NCI-H1694 (cell line): Measurements from ENCODE around the gene PLXNC1.
"Not testable (repeated sequence)": the region's sequence is repeated elsewhere in the genome, so short reads cannot be mapped to it uniquely, and the experiment has no call there.

Experiments used
- DNase-seq: peaks from one replicate; lab custom pipeline; 2025; lab: John Stamatoyannopoulos, UW

Gene PLXNC1

DNA sequence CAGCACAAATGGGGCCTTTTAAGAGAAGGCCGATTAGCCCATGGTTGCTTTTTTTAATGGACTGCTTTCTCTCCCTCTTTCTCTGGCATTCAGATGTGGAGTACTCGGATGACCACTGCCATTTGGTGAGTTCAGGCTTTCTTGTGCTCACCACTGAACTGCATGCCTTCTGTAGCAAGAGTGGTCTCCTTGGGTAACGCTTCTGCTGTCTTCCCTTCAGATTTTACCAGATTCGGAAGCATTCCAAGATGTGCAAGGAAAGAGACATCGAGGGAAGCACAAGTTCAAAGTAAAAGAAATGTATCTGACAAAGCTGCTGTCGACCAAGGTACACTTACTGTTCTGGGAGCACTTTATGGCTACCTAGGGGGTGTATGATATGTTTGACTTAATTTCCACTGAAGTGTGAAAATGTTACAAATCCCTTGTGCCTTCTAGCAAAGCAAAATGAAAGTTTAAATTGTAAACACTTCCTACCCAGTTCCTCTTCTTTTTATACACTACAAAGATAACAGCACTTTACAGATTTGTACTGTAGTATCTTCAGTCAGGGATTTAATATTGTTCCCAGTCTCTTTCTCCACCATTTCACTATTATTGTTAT, 148.8 kb downstream of the PLXNC1 start:
- DNase-seq: no peak

DNA sequence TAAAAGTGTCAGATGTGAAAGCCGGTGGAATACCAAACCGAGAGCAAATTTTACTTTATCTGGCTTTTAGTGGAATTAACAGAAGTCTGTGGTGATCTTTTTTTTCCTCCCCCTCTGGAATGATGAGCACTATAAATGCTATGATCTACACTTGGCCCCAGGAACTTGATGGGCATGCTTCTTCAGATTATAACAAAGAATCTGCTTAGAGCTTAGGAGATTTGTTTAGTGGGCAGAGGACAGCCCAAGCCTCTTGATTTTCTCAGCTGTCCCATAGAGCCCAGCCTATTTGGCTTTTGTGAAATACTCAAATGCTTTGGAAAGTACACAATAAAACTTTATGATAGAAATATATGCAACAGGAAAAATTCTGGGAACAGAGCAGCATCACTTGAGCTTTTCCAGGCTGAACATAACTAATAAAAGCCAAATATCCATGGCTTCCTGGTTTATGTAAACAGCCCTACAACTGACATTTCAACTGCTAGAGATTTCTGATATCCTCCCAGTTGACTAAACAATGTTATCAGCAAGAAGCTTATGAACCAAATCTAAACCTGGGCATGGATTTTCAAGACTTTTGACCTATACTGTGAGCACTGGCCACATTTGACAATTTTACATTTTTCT, 149.6 kb downstream of the PLXNC1 start:
- DNase-seq: no peak

DNA sequence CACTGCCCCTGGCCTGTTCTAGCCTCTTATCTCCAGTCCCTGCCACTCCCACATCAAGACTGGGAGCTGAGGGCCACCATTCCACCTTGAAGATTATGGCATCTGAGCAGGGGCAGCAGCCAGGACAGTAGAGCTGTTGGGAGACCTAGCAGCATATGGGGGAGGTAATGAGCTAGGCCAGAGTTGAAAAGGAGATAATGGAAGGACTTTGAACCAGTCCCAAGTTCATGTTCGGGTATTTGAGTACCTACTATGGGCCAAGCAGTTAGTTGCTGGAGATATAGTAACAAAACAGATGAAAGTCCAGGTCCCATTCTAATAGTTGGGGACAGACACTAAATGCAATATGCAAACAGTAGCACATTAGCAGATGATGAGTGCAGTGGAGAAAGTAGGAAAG, 151.5 kb downstream of the PLXNC1 start:
- no peak for DNase-seq

DNA sequence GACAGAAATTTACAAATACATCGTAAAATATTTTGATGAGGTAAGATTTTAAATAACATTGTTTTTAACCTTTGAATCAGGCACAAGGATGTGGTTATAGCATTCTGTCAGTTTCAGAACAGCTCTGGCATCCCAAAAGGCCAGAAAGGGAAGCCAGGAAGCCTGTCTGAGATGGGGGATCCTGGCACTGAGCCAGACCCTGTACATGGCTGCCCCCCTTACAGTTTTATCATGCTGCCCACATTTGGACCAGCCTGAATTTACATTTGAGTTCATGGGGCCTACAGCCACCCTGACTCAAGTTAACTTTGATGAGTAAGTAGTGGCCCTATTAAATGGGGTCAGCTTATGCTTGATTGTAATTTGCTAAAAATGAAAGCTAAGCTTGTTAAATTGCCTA, 155.6 kb downstream of the PLXNC1 start:
- DNase-seq: no peak

DNA sequence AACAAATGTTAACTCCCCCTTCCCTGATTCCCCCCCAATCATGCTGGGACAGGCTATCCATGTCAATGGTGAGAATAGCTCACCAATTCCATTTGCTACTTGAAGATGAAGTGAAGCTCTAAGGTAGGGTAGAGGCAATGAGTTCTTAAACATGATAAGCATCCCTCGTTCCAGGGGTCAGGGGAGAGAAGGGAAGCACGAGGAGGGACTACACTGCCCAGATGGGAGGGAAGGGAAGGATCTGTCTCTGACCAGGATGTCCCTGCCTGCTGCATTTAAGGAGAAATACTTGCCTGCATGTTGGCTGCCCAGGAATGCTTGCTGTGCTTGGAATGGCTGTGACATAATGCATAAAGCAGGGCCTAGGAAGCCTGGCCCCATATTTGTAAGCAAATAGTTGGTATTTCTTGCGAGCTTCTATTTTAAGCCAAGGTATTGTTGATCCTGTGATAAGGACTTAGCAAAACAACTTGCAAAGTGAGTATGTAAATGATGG, 156.2 kb downstream of the PLXNC1 start:
- no peak for DNase-seq

DNA sequence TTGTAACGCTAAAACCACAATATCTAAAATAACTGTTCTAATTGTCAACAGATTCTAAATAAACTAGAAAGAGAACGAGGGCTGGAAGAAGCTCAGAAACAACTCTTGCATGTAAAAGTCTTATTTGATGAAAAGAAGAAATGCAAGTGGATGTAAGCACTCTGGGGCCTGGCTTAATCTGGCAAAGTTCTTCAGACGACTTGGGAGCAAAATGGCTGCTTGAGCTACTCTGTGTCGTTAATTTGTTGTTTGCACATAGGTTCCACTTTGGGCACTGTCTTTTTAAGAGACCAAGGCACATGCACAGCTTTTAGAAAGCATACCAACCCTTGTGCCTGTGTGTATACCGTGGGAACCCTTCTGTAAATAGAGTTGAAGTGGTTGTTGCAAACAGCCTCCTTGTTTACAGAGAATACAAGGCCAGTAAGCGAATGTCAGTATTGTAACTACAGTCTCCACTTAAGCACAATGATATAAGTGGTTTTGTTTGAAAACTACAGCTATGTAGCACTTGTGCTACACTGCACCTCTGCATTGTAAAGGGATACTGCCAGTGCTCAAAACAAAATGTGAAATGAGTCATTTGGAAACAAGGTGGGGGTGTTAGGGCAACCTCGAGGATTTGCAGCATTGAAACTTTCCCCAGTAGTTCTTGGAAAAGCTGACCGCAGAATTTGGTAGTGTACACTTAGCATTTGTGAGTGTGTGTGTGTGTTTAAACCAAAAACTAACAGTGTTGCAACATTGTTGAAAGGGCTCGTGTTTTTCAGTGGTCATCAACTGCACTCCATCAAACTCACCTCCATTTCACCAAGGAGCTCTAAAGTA, 157.0 kb downstream of the PLXNC1 start:
- DNase-seq: no peak

DNA sequence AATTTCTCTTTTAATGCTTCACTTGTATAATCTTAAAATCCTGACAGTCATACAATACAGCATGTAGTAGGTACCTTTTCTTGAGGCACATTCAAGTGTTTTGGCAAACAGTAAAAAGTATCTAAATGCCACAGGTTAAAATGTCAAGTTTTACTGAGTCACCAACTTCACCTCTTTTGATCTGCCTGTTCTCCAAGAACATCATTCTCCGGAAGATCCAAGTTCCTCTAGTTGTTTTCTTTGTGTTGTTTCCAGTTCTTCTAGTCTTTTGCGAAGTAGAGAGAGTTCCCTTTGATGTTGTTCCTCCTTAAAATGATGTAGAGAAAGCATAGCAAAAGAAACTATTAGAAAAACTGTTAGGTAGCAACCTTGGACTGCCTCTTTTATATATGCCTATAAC, 160.2 kb downstream of the PLXNC1 start:
- DNase-seq: no peak

DNA sequence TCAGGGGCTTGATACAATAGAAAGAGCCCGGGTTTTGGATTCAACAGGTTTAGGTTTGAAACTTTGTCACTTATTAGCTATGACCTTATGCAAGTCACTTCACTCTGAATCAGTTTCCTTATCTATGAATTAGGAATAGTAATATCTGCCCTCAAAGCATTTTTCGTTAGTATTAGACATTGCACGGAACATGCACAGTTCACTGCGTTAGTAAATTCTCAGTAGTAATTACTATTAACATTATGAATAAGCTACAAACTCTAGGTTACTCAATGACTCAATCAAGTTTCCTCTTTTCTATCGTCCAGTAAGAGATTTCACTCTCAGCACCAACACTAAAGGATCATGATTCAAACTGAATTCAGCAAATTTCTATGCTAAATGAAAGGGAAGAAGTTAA, 161.0 kb downstream of the PLXNC1 start:
- no peak for DNase-seq

DNA sequence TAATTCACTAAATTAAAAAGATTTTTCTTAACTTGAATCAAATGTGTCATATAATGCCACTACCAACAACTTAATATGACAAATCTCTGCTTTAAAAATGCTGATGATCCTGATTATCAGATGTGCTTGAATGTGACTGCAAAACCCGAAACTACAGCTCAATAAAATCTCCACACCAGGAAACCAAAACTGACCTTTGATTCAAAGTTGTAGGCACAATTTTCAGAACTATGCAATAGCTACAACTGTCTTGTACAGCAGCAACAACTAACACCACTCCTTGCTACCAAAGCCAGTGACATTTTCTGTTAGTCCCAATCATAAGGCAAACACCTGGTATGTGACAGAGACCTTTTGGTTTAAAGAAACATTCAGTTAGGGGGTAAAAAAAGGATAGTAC, 164.0 kb downstream of the PLXNC1 start:
- no peak for DNase-seq

DNA sequence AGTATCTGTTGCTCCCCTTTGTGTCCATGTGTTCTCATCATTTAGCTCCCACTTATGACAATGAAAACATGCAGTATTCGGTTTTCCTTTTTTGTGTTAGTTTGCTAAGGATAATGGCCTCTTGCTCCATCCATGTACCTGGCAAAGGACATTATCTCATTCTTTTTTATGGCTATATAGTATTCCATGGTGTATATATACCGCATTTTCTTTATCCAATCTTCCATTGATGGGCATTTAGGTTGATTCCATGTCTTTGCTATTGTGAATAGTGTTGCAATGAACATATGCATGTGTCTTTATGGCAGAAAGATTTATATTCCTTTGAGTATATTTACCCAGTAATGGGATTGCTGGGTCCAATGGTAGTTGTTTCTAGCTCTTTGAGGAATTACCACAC, 168.2 kb downstream of the PLXNC1 start:
- not testable (repeated sequence) for DNase-seq

DNA sequence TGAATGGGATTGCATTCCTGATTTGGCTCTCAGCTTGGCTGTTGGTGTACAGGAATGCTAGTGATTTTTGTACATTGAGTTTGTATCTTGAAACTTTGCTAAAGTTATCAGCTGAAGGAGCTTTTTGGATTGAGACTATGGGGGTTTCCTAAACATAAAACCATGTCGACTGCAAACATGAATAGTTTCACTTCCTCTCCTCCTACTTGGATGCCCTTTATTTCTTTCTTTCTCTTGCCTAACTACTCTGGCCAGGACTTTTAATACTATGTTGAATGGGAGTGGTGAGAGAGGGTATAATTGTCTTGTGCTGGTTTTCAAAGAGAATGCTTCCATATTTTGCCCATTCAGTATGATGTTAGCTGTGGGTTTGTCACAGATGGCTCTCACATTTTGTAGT, 169.8 kb downstream of the PLXNC1 start:
- no peak for DNase-seq

DNA sequence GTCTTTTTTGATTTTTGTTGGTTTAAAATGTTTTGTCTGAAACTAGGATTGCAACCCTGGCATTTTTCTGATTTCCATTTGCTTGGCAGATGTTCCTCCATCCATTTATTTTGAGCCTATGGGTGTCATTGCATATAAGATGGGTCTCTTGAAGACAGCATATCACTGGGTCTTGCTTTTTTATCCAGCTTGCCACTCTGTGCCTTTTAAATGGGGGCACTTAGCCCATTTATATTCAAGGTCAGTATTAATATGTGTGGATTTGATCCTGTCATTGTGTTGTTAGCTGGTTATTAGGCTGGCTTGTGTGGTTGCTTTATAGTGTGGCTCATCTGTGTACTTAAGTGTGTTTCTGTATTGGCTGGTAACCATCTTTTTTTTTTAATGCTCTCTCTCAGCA, 171.7 kb downstream of the PLXNC1 start:
- DNase-seq: no peak

DNA sequence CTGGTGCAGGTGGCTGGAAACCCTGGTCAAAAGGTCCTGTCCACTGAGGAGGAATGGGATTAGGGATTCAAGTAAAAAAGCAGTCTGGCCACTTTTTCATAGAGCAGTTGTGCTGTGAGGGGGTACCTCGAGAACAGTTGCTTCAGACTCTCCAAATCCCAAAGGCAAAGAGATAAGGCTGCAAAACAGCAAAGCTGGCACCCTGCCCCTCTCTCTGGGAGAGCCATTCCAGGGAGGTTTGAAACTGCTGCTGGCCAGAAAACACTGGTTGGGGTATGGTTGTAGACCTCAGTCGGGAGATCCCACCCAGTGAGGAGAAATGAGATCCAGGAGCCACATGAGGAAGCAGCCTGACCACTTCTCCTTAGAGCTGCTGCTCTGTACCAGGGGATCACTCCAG, 174.0 kb downstream of the PLXNC1 start:
- no peak for DNase-seq

DNA sequence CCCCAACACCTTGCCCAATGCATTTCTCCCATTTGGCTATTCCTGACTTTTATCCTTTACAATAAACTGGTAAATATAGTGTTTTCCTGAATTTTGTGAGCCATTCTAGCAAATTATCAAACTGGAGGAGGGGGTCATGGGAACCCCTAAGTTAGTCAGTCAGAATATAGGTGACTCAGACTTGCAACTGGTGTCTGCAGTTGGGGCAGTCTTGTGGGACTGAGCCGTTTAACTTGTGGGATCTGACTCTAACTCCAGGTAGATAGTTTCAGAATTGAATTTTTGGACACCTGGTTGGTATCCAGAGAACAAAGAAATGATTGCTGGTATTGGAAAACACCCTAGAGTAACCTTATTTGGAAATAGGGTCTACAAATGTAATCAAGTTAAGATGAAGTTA, 177.9 kb downstream of the PLXNC1 start:
- DNase-seq: no peak

DNA sequence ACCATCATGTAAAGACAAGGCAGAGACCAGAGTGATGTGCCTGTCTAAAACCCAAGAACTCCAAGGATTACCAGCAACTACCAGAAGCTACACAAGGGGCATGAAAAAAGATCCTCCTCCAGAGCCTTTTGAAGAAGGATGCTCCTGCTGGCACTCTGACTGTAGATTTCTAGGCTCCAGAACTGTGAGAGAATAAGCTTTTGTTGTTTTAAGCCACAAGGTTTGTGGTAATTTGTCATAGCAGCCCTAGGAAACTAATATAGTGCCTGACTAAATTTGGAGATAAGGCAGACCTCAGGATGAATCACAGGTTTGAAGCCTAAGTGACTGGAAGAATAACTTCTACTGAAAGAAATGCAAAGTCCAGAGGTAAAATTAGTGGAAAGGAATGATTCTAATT, 178.3 kb downstream of the PLXNC1 start:
- DNase-seq: no peak

DNA sequence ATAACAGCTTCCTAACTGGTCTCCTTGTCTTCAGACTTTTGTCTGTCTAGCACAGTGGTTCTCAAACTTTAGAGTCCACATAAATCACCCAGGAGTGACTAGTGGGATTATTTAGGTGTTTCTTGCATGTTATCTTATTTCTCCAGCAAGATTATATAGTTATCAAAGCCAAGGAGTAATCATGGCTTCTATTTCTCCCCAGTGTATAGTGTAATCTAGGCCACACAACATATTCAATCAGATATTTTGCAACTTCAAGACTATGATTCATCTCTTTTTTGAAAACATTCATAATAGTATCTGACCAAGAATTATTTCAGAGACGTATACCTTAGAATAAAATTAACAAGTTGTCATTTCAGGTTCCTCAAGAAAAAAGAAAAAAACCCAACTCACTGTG, 179.4 kb downstream of the PLXNC1 start:
- no peak for DNase-seq

DNA sequence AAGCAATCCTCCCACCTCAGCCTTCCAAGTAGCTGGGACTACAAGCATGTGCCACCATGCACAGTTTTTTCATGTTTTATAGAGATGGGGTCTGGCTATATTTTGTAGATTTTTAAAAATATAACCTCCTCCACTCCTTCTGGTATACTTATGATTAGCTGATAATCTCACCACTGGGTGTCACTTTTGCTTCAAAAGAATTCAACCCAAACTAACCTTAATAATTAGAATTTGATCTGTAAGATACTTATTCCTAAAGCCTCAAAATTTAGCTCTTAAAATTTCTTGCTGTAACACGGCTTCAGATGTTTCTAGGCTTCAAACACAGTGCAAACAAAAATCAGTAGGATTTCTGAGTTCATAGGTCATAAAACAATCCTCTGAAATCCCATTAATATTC, 181.0 kb downstream of the PLXNC1 start:
- no peak for DNase-seq

DNA sequence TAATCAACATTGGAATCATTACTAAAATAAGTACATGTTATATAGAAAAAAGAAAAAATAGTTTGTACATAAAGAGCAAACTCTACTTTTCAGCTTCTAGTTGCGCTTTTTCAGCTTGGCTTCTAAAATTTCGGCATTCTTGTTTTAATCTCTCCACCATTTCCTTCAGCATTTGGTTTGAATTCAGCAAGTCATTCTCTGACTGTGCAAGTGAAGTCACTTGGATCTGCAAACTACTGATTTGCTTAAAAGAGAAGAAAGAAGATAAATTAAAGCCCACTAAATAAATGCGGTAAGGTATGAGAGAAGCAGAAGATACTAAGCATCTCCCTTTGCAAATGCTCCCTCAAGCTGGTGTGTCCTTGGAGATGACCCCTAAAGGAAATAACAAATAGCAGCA, 185.0 kb downstream of the PLXNC1 start:
- DNase-seq: no peak

DNA sequence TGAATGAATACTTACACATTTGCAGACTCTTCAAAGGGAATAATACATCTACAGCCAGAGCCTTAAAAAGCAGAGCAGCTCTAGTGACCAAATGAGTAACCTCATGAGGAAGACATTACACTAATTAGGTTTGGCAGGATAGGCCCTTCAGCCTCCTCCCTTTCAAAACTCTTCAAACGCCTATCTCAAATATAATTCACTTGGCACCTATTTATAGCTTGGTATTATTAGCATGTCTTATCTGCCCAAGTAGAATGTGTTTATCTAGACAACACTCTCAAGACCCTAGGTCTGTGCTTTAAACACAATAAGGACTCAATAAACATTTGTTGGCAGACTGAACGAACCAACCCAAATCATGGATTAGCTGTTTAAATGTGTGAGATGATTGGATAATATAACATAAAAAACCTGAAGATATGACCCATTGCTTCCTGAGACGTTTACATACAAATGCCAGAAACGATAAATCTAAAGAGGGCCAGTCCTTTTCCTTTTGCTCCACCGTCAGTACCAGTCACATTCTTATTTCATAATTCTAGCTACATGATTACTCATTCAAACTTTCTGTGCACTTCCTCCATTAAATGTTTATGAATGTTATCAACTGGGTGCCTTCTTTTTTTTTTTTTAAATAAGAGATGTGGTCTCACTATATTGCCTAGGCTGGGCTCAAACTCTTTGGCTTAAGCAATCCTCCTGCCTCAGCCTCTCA, 188.0 kb downstream of the PLXNC1 start:
- no peak for DNase-seq

DNA sequence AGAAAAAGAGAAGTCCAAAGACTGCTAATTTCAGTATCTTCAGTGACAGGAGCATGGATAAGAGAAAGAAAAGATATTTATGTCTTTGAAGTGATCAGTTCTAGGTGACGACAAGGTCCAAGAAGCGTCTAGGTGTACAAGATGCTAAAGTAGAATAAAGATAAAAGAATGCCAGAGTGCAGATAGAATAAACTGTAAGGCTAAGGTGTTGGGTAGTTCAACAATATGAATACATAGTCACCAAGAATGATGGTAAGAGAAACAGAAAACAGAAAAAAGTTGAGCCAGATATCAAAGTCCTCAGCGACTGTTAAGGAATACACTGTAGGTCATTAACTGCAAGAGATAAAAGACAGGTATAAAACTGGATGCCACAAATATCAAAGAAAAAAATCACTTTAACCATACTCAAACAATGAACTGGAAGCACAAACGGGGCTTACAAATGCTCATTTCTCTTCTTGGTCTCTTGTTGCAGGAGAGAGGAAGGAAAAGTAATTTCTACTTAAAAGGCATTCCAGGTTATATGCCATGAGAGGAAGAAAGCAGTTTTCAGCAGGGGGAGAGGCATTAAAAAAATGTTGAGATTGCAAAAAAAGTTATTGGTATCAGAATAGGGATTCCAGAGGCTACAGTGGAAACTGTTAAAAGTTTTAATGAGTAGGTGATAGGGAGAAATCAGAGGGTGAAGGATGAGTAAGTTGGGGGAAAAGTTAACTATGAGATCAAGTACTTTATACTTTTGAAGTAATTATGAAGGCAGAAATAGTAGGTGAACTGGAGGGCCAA, 189.8 kb downstream of the PLXNC1 start:
- no peak for DNase-seq

DNA sequence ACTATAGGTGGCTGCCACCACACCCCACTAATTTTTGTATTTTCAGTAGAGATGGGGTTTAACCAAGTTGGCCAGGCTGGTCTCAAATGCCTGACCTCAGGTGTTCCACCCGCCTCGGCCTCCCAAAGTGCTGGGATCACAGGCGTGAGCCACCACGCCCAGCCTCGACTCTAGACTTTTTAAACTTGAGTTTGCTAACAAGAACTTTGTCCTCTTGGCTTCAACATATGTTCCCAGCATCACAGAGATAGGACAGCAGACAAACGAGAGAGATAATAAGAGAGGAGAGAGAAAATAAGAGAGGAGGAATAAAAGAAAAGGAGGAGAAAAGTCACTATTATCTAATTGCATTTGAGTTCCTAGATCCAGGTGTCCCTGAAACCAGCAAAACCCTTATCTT, 192.2 kb downstream of the PLXNC1 start:
- no peak for DNase-seq

DNA sequence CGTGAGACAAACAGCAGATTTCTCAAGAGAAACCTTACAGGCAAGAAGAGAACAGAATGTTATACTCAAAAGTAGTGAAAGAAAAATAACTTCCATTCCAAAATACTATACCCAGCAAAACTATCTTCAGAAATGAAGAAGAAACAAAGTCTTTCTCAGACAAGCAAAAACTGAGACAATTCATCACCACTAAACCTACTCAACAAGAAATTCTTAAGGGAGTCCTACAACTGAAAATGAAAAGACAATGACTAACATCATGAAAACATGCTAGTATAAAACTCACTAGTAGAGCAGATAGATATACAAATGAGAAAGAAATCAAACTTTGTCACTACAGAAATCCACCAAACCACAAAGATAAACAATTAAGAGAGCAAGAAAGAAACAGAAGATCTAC, 204.8 kb downstream of the PLXNC1 start:
- no peak for DNase-seq
